ENCODE measurements around the gene SMIM10. TPM values are rescaled to one million over a fixed set of nuclear protein-coding genes. Genes with fewer than 3 reads are reported as not detected.
A peak's percentile ranks its signal among the peaks of the same experiment; 100 is the strongest.

SMIM10 gene
- total RNA-seq, 2 experiments from 2014 or later, result 0.52 to 0.71 TPM

DNA sequence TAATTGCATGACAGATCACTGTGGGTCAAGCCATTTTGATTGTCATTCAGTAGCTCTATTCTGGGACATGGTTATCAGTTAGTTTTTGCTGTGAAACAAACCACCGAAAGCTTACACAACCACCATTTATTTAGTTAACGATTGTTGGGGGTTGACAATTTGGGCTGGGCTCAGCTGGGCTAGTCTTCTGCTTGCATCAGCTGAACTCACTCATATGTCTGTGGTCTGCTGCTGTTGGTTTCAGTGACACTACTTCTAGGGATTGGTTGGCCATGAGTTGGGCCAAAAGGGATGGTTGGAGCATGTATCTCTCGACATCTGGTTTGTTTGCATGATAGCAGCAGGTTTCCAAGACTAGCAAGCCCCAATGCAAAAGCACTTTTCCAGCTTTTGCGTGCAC is 5.3 kb upstream of the SMIM10 start:
- ATAC-seq (no peak), DNase-seq (no peak)
- no peaks in the 10 kb centered on the region for H3K9me3 Mint-ChIP-seq (ENCODE audit: insufficient read depth)
- POLR2A ChIA-PET, result no interaction called here
- H3K36me3 Mint-ChIP-seq (ENCODE audit: low read depth), result no peaks in the 10 kb centered on the region
- no peak overlapping the region for H3K4me3 Mint-ChIP-seq
- H3K27ac Mint-ChIP-seq, result no peak overlapping the region
- peaks cover 10% of the 10 kb centered on the region for H3K27me3 Mint-ChIP-seq (ENCODE audit: low read depth)
- H3K4me1 Mint-ChIP-seq (ENCODE audit: low read depth), result peaks cover 5% of the 10 kb centered on the region
- CTCF ChIA-PET, result interaction anchor here (0.7 to 1.2 kb wide), 2 partner anchors 12 to 14 kb away, joined by 3 read pairs; no protein-coding TSS in a partner anchor

- H3K9me3 Mint-ChIP-seq (ENCODE audit: insufficient read depth), result no peaks in the 10 kb centered on the region
- H3K27ac Mint-ChIP-seq, result no peak overlapping the region
- H3K4me3 Mint-ChIP-seq, result peak overlapping the region; percentile 12
- H3K4me1 Mint-ChIP-seq (ENCODE audit: low read depth), result peaks cover 18% of the 10 kb centered on the region
- ChIA-PET POLR2A (no interaction called here), CTCF (no interaction called here)
- peaks cover 13% of the 10 kb centered on the region for H3K27me3 Mint-ChIP-seq (ENCODE audit: low read depth)
- no peak for DNase-seq
- H3K36me3 Mint-ChIP-seq (ENCODE audit: low read depth), result no peaks in the 10 kb centered on the region
- ATAC-seq, result no peak
Measured at GRCh38 chrX:134990475-134990800, 353 bp upstream of the SMIM10 start.

DNA sequence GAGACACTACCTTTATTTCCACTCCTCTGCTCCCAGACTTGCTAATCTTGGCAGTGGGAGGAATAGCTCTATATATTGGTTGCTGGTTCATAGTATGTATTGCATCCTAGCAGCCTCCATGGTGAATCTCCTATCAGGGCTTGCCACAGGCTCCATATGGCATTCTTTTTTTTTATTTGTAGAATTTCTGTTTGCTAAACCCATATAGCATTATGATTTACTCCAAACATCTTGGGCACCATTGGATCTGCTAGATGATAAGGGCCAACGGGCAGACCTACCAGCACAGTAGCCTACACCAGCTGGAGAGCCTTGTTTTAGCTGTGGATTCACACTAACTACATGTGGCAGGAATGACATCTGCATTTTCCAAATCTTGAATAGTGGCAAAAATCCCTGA is 6.9 kb downstream of the SMIM10 start:
- H3K27ac Mint-ChIP-seq, result no peak overlapping the region

GRCh38 chrX:134998246-134998645 is 7.5 kb downstream of the SMIM10 start:
- ChIA-PET CTCF (interaction anchor here (0.9 kb wide), 1 partner anchor 13 kb away, joined by 3 read pairs; no protein-coding TSS in a partner anchor), POLR2A (no interaction called here)
- peaks cover 3% of the 10 kb centered on the region for H3K27me3 Mint-ChIP-seq (ENCODE audit: low read depth)

More for the DNA sequence above, 6.9 kb downstream of the SMIM10 start:
- Mint-ChIP-seq H3K4me3 (no peak overlapping the region), H3K9me3 (ENCODE audit: insufficient read depth) (no peaks in the 10 kb centered on the region), H3K27me3 (ENCODE audit: low read depth) (peaks cover 3% of the 10 kb centered on the region), H3K36me3 (ENCODE audit: low read depth) (no peaks in the 10 kb centered on the region), H3K4me1 (ENCODE audit: low read depth) (peaks cover 4% of the 10 kb centered on the region)
- ATAC-seq, result no peak
- POLR2A ChIA-PET, result no interaction called here
- no peak for DNase-seq
- CTCF ChIA-PET, result interaction anchor here (0.9 kb wide), 1 partner anchor 12 kb away, joined by 3 read pairs; no protein-coding TSS in a partner anchor

GRCh38 chrX:134999469-134999868 is 8.7 kb downstream of the SMIM10 start:
- ATAC-seq (no peak), DNase-seq (no peak)
- CTCF ChIA-PET, result interaction anchor here (1.1 kb wide), 1 partner anchor 14 kb away, joined by 3 read pairs; no protein-coding TSS in a partner anchor
- Mint-ChIP-seq H3K27me3 (ENCODE audit: low read depth) (peaks cover 3% of the 10 kb centered on the region), H3K9me3 (ENCODE audit: insufficient read depth) (no peaks in the 10 kb centered on the region), H3K36me3 (ENCODE audit: low read depth) (no peaks in the 10 kb centered on the region), H3K4me1 (ENCODE audit: low read depth) (peaks cover 16% of the 10 kb centered on the region), H3K4me3 (no peak overlapping the region), H3K27ac (no peak overlapping the region)
- POLR2A ChIA-PET, result no interaction called here

More at GRCh38 chrX:134998246-134998645, 7.5 kb downstream of the SMIM10 start:
- Mint-ChIP-seq H3K36me3 (ENCODE audit: low read depth) (no peaks in the 10 kb centered on the region), H3K4me3 (no peak overlapping the region), H3K9me3 (ENCODE audit: insufficient read depth) (no peaks in the 10 kb centered on the region), H3K4me1 (ENCODE audit: low read depth) (peaks cover 4% of the 10 kb centered on the region), H3K27ac (no peak overlapping the region)
- ATAC-seq (no peak), DNase-seq (no peak)

DNA sequence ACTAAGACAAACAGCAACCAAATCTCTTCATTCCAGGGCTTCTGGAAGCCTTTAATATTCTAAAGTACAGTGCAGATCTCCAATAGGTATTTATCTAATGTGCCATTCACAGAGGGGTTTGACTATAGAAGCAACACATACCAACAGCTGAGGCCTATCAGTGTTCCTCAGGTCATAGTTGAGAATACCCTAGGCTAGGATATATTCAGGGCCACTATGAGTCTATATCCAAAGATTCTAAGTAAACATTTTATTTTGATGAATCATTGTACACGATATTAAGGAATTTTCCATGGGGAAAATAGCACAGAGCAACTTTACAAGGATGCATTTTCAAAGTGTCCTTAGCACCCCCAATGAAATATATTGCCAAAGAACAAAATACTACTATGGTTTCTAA is 9.7 kb downstream of the SMIM10 start:
- no peak overlapping the region for H3K4me3 Mint-ChIP-seq
- DNase-seq (no peak), ATAC-seq (no peak)
- peaks cover 3% of the 10 kb centered on the region for H3K27me3 Mint-ChIP-seq (ENCODE audit: low read depth)
- peaks cover 19% of the 10 kb centered on the region for H3K4me1 Mint-ChIP-seq (ENCODE audit: low read depth)
- H3K9me3 Mint-ChIP-seq (ENCODE audit: insufficient read depth), result no peaks in the 10 kb centered on the region
- ChIA-PET CTCF (interaction anchor here (1.0 kb wide), 2 partner anchors 9 to 23 kb away, joined by 3 to 4 read pairs; partner anchors contain the start of gene SMIM10), POLR2A (no interaction called here)
- H3K27ac Mint-ChIP-seq, result no peak overlapping the region
- no peaks in the 10 kb centered on the region for H3K36me3 Mint-ChIP-seq (ENCODE audit: low read depth)

GRCh38 chrX:135003876-135004623 is 13.3 kb downstream of the SMIM10 start:
- Mint-ChIP-seq H3K27me3 (ENCODE audit: low read depth) (peaks cover 7% of the 10 kb centered on the region), H3K9me3 (ENCODE audit: insufficient read depth) (no peaks in the 10 kb centered on the region), H3K4me3 (peak overlapping the region; percentile 78), H3K36me3 (ENCODE audit: low read depth) (no peaks in the 10 kb centered on the region), H3K4me1 (ENCODE audit: low read depth) (peaks cover 19% of the 10 kb centered on the region), H3K27ac (peak overlapping the region; percentile 77)
- DNase-seq, result peak; percentile 92
- peak; percentile 98 for ATAC-seq
- ChIA-PET POLR2A (no interaction called here), CTCF (no interaction called here)

- peaks cover 8% of the 10 kb centered on the region for H3K27me3 Mint-ChIP-seq (ENCODE audit: low read depth)
- no peaks in the 10 kb centered on the region for H3K9me3 Mint-ChIP-seq (ENCODE audit: insufficient read depth)
- CTCF ChIA-PET, result no interaction called here
- DNase-seq (no peak), ATAC-seq (no peak)
- H3K4me1 Mint-ChIP-seq (ENCODE audit: low read depth), result peaks cover 19% of the 10 kb centered on the region
- H3K27ac Mint-ChIP-seq, result no peak overlapping the region
- no peaks in the 10 kb centered on the region for H3K36me3 Mint-ChIP-seq (ENCODE audit: low read depth)
- POLR2A ChIA-PET, result no interaction called here
- no peak overlapping the region for H3K4me3 Mint-ChIP-seq
Measured at GRCh38 chrX:135006187-135006586, 15.4 kb downstream of the SMIM10 start.

DNA sequence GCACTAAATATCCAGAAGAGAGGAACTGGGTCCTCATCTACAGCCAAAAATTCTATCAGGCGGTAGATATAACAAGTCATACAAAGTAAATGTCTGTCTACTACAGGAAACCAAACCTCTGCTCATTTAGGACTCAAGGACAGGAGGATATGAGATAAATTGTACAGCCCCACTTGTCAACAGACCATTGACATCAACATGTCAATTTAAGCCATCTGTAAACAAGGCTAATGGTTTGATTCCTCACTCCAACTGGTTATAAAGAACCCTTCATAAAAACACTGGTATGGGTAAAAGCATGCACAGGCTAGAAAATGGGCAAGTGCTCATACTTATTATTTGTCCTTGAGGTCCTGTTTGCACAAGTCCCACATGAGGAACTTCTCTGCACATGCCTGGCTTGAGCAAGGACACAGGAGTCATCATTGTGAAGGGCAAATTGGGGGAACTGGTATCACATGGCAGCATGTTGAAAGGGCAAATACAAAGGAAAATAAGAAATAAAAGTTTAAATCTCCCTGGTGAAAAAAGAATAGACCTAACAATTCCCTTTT is 18.3 kb downstream of the SMIM10 start:
- Mint-ChIP-seq H3K4me1 (ENCODE audit: low read depth) (peaks cover 6% of the 10 kb centered on the region), H3K9me3 (ENCODE audit: insufficient read depth) (no peaks in the 10 kb centered on the region), H3K4me3 (no peak overlapping the region), H3K27me3 (ENCODE audit: low read depth) (peaks cover 12% of the 10 kb centered on the region), H3K36me3 (ENCODE audit: low read depth) (no peaks in the 10 kb centered on the region), H3K27ac (no peak overlapping the region)
- DNase-seq (no peak), ATAC-seq (no peak)
- POLR2A ChIA-PET, result no interaction called here
- CTCF ChIA-PET, result no interaction called here

GRCh38 chrX:135009838-135010237 is 19.0 kb downstream of the SMIM10 start:
- ChIA-PET POLR2A (no interaction called here), CTCF (no interaction called here)
- Mint-ChIP-seq H3K36me3 (ENCODE audit: low read depth) (no peaks in the 10 kb centered on the region), H3K27me3 (ENCODE audit: low read depth) (peaks cover 12% of the 10 kb centered on the region), H3K27ac (no peak overlapping the region), H3K4me1 (ENCODE audit: low read depth) (no peaks in the 10 kb centered on the region), H3K9me3 (ENCODE audit: insufficient read depth) (no peaks in the 10 kb centered on the region), H3K4me3 (no peak overlapping the region)
- DNase-seq (no peak), ATAC-seq (no peak)

DNA sequence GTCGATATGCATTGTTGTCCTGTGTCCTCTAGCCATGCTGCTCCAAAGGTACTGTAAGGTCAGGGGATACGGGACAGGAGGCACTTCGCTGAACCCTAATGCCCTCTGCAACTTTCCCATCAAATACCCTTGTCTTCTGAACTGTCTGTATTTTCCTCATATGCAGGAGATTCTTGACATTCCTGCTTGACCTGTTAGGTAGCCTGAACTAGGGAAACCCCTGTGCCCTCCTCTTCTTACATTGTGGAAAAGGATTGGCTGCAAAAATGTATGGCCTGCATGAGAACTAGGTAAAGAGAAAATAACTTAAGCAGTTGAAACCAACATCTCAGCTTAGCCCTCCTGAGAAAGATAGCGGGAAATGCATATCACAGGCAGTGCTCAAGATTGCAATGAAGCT is 20.1 kb downstream of the SMIM10 start:
- H3K27me3 Mint-ChIP-seq (ENCODE audit: low read depth), result peaks cover 12% of the 10 kb centered on the region
- no peak overlapping the region for H3K27ac Mint-ChIP-seq
- no peaks in the 10 kb centered on the region for H3K4me1 Mint-ChIP-seq (ENCODE audit: low read depth)
- no peak overlapping the region for H3K4me3 Mint-ChIP-seq
- DNase-seq, result no peak
- POLR2A ChIA-PET, result no interaction called here
- CTCF ChIA-PET, result no interaction called here
- ATAC-seq, result no peak
- H3K36me3 Mint-ChIP-seq (ENCODE audit: low read depth), result no peaks in the 10 kb centered on the region
- no peaks in the 10 kb centered on the region for H3K9me3 Mint-ChIP-seq (ENCODE audit: insufficient read depth)

DNA sequence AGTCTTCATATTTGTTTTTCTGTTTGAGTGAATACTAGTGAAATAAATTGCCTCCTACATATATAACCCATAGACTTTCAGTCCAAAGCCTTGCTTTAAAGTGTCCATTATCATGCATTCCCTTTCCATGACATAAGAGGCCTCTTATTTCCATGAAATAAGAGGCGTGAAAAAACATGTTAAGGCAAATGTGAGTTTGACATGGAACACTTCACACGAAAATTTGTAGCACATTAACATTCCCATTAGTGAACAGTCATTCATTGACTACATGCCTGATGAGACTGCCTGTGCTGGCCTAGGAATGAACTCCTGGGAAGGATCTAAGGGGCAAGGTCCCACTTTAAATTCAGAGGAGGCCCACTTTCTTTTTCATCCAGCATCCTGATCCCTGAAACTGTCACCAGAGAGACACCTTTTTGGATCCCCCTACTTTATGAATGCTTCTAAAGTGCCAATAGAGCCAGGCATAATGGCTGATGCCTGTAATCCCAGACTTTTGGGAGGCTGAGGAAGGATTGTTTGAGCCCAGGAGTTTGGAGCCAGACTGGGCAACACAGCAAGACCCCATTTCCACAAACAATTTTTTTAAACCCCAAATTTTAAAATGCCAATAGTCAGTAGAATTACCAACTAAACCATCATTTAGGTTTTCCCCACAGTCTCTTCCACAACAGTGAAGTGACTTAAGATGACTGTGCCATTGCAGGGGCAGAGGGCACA is 24.9 kb downstream of the SMIM10 start:
- H3K36me3 Mint-ChIP-seq (ENCODE audit: low read depth), result no peaks in the 10 kb centered on the region

More for the DNA sequence above, 24.9 kb downstream of the SMIM10 start:
- no peak overlapping the region for H3K4me3 Mint-ChIP-seq
- H3K27ac Mint-ChIP-seq, result no peak overlapping the region
- no peak for DNase-seq
- ChIA-PET CTCF (no interaction called here), POLR2A (no interaction called here)
- H3K27me3 Mint-ChIP-seq (ENCODE audit: low read depth), result peaks cover 10% of the 10 kb centered on the region
- no peaks in the 10 kb centered on the region for H3K9me3 Mint-ChIP-seq (ENCODE audit: insufficient read depth)
- H3K4me1 Mint-ChIP-seq (ENCODE audit: low read depth), result no peaks in the 10 kb centered on the region
- no peak for ATAC-seq

Data from activated CD8-positive, alpha-beta T cell treated with anti-CD3 and anti-CD28 coated beads, Interleukin-2, amount 10 ng/mL, durations not matched to agents 7 days and 5 days (primary cell).